ENCODE results near the gene GINS3. TPM values are rescaled to one million over a fixed set of nuclear protein-coding genes. Genes with fewer than 3 reads are reported as not detected.
A peak's percentile ranks its signal among the peaks of the same experiment; 100 is the strongest.

Gene GINS3
- total RNA-seq, 1 donor from 2014 or later, result 5.9 TPM

DNA sequence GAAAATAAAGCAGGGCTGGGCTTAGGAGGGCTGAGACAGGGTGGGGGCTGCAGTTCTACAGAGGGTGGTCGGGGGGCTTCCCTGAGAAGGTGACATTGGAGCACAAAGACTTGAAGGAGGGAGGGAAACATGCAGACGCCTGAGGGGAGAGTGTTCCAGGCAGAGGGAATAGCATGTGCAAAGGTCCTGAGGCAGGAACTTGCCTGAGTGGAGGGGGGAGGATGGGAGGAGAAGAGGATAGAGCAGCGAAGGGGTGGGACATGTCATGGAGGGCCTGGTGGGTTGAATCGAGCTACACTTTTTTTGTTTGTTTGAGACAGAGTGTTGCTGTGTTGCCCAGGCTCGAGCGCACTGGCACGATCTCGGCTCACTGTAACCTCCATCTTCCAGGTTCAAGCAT, 33.0 kb downstream of the GINS3 start:
- DNase-seq (ENCODE audit: low read depth), result no peak

DNA sequence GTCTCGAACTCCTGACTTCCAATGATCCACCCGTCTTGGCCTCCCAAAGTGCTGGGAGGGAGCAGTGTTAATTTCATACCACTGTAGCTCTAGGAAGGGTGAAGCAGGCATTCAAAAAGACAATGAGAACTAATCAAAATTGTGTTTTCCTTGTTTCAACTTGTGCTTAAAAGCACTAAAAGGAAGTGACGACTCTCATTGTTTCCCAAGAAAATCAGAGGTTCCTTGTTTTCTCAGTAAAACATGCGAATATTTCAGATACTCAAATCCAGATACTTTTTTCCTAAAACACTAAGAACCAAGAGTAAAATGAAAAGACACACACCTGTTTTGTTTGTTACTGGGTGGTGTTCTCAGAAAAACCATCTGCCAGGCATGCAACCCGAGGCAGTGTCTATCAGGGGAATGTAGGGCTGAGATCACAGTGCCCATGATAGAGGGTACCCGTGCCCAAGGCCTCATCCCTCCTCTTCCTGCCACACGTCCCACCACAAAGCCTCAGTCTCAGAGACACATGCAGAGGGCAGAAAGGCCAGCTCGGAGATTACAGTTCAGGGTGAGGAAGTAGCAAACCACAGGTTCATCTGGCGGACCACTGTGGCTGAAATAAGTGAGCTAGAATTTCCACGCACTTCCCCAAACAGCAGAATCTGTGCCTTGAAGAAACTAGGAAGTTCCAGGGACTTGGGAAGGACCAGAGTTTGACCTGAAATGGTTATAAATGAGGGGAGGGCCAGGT, 33.7 kb downstream of the GINS3 start:
- peak; percentile 97 for DNase-seq (ENCODE audit: low read depth)

DNA sequence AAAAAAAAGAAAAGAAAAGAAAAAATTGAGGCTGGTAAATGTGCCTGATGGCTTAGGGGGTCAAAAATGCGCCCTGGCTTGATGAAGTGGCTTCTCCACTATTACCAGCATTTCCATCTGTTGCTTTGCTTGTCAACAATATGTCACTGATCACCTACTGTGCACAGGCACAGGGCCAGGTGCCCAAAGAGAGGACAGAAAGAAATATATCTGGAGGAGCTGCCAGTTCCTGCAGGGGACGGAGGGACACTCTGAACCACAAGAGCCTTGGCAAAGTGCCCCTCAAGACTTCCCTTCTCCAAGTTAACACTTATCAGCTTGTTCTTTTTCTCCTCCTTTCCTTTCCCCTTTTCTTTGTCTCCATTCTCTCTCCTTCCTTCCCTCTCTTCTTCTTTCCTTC, 34.7 kb downstream of the GINS3 start:
- peak; percentile 59 for DNase-seq (ENCODE audit: low read depth)

DNA sequence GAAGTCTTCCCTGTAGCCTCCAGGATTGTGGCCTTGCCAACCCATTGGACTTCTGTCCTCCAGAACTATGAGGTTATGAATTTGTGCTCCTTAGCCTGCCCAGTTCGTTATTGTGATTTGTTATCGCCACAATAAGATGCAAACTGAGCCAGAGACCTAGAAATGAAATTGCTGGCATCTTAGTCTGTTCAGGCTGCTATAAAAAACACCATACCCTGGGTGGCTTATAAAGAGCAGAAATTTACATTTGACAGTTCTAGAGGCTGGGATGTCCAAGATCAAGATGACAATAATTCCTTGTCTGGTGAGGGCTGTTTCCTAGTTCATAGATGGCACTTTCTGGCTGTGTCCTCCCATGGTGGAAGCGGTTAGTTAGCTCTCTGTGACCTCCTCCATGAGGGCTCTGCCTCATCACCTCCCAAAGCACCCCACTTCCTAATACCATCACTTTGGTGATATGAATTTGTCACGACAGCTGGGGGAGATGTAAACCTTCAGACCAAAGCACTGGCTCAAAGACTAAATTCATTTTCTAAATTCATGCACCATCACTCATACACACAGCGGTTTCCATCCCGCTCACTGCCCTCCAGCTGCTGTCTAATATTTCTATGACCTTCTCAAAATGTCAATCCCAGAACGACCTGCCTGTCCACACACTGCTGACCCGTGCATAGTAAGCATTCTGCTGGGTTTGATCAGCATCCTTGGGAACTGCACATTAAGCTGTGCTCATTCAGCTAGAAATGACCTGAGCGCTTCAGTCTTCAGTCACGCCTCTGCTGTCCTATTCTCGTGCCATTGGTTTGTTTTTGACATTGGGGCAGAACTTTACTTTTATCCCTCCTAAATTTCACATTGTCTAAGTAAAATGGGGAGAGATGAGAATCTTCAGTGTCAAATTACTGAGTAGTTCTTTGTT, 36.6 kb downstream of the GINS3 start:
- peak; percentile 92 for DNase-seq (ENCODE audit: low read depth)

DNA sequence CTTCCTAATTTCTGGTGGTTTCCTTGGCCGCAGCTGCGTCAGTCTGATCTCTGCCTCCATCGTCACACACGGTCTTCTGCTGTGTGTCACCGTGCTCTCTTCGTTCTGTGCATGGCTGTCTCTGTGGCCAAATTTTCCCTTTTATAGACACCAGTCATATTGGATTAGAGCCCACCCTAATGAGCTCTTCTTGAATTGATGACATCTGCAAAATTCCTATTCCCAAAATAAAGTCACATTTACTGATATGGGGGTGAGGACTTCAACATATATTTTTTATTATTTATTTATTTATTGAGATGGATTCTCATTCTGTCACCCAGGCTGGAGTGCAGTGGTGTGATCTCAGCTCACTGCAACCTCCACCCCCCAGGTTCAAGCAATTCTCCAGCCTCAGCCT, 38.4 kb downstream of the GINS3 start:
- DNase-seq (ENCODE audit: low read depth), result no peak

DNA sequence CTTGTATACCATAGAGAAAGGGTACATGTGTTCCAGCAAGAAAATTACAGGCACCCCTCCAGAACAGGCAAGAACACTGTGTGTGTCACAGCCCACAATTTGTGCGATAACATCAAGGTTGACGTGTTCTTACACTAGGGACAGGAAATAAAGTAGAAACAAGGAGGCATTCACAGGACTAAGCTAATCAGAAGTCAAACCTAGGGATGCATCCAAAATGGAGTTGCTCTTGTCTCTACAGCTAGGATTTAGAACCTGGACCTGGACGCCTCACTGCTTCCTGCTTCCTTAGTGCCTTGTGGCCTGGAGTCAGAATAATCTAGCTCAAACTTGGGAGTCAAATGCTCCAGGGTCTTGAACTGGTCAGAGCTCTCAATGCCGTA, 41.3 kb downstream of the GINS3 start:
- DNase-seq (ENCODE audit: low read depth), result no peak

DNA sequence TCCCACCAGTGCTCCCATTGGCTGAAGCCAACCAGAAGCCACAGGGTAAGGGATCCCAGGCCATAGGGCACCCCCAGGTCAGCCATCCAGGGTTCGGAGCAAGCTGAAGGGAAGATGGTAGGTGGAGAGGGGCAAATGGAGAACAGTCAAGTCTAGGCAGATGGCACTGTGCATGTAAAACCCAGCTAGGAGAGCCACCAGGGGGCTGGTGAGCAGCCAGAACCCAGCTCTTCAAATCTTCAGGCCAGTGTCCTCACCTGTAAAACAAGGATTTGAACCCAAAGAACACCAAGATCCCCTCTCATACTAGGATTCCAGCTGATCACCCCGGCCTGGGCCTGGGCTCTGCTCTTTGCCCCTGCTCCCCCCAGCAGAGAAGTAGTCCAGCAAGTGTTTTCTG, 43.5 kb downstream of the GINS3 start:
- no peak for DNase-seq (ENCODE audit: low read depth)

DNA sequence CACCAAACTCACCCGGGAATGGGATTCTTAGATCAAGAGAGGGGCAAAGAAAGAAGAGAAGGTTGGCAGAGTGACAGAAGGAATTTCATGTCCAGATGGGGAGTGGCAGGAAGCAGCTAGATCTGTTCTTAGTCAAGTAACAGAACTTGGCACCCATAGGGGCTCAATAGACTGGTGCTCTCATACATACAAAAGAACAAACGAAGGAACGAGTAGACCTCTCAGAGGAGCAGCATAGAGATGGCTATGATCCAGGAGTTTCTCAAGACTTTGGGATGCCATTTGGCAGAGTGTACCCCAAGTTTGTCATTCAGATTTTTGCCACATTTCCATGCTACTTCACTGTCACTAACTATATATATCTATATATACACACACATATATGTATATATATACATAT, 47.9 kb downstream of the GINS3 start:
- DNase-seq (ENCODE audit: low read depth), result no peak

DNA sequence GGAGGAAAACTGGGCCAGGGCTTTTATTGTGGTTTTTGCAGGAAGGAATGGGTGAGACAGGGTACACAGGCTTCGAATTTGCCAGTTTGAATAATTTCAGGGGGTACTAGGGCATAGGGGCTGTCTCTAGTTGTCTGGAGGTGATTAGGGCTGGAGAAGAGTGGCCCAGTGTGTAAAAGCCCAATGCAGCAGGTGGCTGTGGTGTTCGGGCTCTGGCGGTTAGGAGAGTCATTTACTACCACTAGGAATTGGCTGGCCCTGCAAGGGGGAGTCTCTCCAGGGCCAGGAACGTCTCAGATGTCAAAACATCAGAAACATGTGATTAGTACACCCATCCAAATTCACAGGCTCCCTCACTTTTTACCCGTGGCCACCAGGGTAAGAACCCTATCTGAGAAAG, 50.3 kb downstream of the GINS3 start:
- DNase-seq (ENCODE audit: low read depth), result peak; percentile 88

DNA sequence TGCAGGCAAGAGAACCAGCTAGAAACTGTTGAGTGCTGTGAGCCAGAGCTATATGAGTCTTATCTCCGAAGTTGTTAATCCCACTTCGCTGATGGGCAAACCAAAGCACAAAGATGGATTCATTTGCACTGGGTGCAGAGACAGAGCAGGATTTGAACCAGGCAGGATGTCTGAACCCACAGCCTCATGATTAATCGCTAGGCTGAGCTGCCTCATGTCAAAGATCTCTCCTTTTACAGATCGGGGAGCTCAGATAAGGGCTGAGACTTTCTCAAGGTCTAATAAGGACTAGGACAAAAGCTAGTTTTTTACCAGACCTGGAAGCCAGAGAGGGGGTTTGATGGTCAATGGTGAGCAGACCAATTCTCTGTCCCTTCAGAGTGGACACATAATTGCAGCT, 51.5 kb downstream of the GINS3 start:
- no peak for DNase-seq (ENCODE audit: low read depth)

DNA sequence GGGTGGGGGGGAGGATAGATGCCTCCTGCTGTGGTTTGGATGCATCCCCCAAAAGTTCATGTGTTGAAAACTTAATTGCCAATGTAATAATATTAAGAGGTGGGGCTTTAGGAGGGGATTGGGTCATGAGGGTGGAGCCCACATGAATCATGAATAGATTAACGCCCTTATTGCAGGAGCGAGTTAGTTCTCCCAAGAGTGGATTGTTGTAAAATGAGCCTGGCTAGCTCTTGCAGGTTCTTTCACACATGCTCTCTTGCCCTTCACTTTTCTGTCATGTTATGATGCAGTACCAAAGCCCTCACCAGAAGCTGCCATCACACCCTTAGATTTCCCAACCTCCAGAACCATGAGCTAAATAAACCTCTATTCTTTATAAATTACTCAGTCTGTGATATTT, 52.0 kb downstream of the GINS3 start:
- DNase-seq (ENCODE audit: low read depth), result no peak

DNA sequence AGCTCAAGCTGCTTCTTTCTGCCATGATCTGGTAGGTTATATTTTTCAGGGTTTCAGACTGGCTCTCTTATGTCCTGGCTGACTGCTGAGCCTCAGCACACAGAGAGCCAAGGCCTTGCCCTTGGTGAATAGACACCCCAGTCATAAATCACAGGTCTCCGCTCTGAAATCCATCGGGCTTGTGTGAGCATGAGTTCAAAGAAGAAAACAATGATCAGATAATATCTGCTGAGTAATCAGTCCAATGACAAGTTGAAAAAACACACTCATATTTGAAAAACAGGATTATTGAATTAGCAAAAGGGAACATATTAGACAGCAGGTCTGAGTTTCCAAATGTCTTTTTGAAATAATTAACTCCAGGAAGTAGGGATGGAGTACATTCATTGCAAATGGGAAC, 56.6 kb downstream of the GINS3 start:
- no peak for DNase-seq (ENCODE audit: low read depth)

DNA sequence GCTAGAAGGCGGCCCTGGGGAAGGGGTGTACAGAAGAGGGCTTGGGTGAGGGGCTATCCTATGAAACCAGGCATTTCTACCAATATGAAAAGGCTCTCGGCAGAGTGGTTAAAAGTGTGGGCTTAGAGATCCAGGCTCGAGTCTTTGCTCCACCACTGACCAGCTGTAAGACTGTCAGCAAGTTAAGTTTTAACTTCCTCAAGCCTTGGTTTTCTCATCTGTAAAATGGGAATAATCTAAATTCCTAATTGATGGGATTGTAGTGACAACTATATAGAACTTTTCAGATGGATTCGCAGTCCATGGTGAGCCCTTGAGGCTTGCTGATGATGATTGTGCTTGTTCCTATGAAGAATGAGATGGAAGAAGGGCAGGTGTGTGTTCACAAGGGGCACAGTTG, 57.0 kb downstream of the GINS3 start:
- no peak for DNase-seq (ENCODE audit: low read depth)

DNA sequence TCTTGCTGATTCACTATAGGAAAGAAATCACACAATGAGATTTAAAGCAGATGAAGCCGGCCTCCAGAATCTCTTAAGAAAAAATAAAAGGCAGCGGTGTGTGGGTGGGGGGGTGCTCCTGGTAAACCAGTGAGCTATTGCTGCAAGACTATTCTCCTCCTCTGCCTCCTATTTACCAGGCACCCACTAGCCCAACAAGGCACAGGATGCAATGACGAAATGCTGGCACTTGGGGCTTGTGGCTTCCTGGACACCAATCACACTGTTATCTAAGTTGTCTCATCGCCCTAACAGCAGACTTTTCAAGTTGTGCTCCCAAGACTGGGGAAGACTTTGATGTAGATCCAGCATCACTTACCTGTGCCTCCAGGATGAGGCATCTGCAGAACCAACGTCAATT, 57.5 kb downstream of the GINS3 start:
- DNase-seq (ENCODE audit: low read depth), result no peak

DNA sequence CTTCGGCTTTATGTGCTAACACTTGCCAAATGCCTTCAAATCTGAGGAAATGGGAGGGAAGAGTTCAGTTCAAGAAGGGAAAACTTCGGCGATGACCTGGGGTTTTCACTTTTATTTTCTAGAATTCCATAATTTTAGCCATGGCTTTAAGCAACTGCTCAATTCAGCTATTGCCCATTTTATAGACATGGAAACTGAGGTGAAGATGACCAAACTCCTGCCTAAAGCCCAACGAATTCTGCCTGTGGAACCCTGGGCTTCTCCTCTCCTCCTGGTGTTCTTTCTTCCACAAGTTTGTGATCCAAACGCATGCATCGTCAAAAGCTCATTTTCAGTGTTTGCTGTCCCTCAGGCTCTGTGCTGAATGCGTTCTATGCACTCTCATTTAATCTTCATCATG, 58.3 kb downstream of the GINS3 start:
- no peak for DNase-seq (ENCODE audit: low read depth)

DNA sequence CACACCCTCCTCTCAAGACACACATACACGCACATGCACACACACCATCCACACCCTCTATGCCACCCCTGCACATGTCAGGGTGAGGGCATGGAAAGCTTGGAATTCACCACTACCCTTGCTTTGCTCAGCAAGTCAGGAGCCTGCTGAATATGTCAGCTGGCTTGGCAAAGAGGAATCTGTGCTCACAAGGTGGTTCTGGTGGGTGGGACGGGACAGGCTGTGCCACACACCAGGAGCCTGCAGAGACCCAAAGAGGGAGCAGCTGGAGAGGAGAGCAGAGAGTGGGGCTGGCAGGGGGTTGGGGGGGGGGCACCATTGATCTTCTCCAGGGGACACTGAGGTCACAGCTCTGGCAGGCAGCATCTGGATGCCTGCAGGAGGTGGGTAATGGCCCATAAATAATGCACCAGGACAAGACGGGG, 59.0 kb downstream of the GINS3 start:
- DNase-seq (ENCODE audit: low read depth), result peak; percentile 36

DNA sequence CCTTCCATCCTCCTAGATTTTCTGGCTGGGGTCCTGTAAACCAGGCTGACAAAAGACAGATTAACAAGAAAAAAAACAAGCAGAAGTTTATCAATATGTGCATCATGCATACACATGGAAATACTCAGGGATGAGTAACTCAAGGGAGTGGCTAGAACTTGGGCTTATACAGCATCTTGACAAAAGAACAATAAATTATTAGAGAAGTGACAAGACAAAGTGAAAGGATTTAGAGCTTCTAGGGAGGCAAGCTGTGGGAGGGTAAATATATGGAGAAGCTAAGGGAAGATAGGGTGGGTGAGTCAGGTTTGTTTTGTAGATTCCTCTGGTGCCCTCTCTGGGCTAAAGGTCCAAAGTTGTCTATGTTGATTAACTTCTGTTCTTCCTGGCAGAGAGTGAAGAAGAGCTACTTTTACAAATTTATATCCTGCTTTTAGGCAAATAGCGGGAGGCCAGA, 59.7 kb downstream of the GINS3 start:
- no peak for DNase-seq (ENCODE audit: low read depth)

DNA sequence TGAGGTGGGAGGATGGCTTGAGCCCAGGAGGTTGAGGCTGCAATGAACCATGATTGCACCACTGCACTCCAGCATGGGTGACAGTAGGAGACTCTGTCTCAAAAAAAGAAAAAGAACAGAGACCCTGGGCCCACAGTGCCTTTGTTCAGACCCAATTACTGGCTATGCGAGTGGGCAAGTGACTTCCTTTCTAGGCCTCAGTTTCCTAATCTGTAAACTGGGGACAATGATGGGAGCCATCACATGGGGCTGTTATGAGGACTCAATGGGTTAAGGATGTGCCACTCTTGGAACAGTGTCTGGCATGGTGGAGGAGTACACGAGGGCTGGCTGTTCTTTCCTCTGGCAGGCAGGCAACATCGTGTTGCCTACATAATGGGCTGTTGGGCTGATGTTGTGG, 60.4 kb downstream of the GINS3 start:
- DNase-seq (ENCODE audit: low read depth), result no peak

DNA sequence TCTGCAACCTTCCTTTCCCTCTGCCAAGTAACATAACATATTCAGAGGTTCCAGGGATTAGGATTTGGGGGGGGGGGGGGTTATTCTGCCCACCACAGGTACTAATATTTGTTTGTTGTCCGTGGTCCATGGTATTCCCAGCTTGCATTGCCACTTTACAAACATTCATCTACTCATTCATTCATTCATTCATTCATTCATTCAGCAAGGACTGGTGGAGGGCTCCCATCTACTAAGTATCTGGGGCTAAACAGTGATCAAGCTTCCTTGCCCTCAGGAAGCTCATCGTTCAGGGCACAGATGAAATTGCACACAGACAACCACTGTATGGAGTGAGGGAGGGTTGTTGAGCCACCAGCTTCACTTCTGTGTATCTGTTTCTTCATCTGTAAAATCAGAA, 61.9 kb downstream of the GINS3 start:
- DNase-seq (ENCODE audit: low read depth), result no peak

DNA sequence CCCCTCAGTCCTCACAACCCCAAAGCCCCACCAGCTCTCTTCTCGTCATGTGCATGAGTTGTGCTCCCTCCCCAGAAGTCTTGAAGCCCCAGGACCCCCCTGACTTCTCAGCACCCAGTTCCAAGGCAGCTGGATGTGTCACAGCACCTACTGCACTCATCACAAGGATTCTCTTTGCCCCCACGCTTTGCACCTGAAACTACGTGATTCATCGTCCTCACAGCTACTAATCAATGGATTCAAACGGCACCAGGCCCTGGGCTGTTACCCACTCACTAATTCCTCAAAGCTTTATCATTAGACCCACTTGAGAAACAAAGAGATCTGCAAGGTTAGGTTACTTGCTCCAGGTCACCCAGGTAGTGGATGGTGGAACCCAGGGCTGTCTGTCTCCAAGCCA, 62.6 kb downstream of the GINS3 start:
- no peak for DNase-seq (ENCODE audit: low read depth)

All from myocyte (in vitro differentiated cells).